HG03196 (cell line): ENCODE data around the gene SFRP2.
A peak's percentile ranks its signal among the peaks of the same experiment; 100 is the strongest.

ENCODE experiments used
- ATAC-seq: cut with Tn5 transposase; IDR thresholded peaks from one replicate; pipeline ENCODE4 v1.9.1; 2021; ENCODE audit not compliant: unreplicated experiment

SFRP2 gene

DNA sequence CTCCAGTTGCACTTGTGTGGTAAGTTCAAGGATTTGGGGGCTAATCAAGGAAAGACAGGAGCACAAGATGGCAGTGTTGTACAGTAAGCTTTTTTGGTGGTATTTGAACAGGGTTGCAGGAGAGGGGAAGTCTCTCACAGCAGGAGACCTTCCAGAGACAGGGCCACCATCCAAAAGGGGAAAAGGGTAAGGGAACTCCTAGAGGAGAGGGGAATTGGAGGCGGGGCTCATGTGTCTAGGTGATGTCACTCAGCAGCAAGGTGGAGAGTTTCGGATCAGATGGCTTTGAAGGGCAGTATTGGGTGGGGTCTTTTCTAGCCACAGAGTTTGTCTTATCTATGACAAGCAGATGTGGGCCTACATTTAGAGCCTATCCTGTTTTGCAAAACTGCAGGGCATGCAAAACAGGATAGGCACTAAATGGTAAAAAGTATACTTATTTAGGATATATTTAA is 15.6 kb downstream of the SFRP2 start:
- ATAC-seq = no peak

DNA sequence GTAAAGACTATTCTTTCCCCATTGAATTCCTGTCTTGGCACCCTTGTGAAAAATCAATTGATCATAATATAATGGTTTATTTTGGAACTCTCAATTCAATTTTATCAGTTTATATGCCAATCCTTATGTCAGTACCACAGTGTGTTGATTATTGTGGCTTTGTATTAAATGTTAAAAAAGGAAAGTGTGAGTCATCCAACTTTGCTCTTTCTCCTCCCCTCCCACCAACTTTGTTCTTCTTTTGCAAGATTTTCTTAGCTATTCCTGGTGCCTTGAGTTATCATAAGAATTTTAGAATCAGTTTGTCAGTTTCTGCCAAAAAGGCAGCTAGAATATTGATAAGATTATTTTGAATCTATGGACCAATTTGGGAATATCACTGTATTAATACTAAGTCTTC is 17.8 kb downstream of the SFRP2 start:
- ATAC-seq = no peak

DNA sequence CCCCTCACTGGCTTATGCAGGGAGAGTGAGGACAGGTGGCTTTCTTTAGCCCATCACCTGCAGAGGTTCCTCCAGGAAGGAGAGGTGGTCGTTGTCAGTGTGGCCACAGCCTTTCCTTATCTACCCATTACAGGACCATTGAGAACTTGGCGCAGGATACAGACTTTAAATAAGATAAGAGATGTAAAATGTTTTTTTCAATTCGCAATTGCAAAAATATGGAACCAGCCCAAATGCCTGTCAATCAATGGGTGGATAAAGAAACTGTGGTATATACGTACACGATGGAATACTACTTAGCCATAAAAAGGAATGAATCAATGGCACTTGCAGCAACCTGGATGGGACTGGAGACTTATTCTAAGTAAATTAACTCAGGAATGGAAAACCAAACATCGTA is 22.1 kb downstream of the SFRP2 start:
- ATAC-seq = no peak

DNA sequence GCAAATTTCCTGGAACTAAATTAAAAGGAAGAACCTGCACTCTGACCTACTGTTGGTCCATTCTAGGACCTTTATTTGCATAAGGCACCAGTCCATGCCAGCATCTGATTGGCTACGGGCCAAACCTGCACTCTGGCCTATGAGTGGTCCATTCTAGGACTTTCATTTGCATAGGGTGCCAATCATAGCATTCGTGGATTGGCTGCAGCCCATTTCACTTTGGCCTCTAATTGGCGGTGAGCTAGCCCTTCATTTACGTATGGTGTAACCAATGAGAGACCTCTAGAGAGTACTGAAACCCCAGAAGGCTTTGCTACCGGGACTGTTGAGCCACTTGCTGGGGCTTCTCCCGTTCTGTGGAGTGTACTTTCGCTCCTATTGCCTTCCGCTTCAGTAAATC is 23.0 kb downstream of the SFRP2 start:
- ATAC-seq = no peak

DNA sequence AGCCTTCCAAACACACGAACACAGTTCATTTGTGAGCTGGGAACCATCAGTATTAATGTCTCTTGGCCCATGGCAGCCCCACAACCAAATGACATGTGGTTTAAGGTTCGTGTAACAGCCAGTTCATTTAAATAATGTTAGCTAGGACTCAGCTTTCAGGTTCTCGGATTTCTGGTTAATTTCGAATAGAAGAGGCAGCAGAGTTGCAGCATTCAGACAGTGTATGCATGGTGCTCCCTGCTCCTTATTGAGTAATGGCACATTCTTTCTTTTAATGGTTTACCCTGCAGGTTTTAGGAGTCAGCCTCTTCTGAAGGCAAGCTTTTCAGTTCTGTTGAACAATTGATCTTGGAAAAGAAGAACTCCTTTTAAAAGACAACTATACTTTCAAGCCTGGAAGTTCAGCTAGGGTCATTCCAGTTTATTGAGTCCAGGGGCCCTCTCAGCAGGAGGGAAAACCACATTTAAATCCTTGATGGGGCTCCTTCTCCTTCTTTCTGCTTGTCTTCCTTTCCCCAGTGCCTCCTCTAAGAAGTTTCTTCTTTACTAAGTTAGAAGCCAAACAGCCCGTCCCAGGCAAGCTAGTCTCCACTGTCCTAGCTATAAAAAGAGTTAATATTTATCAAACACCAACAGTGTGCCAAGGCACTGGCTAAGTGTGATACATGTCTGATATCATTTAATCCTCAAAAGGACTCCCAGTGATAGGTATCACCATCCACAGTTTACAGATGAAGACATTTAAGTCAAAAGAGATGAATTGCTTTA is 24.1 kb downstream of the SFRP2 start:
- no peak for ATAC-seq

DNA sequence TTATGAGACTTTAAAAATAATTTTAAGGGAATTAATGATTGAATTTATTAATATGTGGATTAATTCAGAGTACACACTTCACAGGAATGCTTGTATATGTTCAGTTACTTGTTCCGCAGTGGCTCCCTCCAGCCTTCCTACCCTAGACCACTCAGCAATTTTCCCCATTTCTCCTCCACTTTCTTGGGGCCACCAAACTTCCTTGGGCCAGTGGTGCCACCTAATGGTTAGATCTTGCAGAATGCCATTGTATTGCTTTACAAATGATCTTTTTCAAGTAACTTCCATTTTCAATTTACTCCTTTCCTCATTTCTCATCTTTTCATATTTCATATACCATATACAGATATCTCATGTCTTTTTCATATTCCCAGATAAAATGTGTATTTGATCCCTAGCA is 25.5 kb downstream of the SFRP2 start:
- ATAC-seq = no peak

DNA sequence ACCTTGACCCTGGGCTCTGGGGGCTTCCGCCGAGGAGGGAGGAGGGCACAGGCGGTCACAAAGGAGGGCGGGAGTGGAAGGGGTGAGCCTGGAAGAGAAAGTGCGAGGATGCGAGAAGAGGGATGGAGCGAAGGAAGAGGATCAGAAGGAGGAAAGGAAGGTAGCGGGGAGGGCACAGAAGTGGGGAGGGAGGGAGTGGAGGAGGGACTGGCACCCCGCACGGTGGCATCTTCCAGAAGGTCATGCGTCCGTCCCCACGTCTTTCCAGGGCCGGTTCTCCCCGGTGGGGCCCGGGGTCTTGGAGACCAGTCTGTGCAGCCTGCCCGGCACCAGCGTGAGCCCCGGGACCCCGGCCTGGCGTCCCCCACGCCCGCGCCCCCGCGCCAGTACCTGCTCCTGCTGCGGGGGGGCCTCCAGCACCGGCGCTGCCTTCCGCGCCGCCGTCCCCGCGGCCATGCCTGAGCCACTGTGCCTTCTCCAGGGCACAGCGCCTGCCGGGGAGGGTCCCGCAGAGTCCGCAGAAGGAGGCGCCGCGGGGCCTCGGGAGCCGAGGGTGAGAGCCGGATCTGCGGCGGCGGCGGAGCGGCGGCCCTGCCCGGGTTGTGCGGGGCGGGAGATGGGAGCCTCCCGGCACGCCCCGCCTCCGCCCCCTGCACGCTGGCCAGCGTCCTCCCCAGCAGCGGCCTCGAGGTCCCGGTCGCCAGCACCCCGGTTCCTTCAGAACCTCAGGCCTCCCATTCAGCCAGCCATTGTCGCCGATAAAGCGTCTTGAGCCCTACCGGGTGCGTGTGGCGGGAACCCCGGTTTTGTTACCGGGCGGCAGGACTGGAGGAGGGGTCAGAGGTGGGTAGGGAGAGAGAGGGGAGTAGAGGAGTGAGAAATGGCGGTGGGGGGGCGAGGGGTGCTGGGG is 29.2 kb downstream of the SFRP2 start, which contains the start of gene RNF175:
Gene RNF175, minus strand, starts transcription at position 618 of the 910 bp plus-strand sequence. Its CDS starts 162 bp downstream, at position 456.
- no peak for ATAC-seq

DNA sequence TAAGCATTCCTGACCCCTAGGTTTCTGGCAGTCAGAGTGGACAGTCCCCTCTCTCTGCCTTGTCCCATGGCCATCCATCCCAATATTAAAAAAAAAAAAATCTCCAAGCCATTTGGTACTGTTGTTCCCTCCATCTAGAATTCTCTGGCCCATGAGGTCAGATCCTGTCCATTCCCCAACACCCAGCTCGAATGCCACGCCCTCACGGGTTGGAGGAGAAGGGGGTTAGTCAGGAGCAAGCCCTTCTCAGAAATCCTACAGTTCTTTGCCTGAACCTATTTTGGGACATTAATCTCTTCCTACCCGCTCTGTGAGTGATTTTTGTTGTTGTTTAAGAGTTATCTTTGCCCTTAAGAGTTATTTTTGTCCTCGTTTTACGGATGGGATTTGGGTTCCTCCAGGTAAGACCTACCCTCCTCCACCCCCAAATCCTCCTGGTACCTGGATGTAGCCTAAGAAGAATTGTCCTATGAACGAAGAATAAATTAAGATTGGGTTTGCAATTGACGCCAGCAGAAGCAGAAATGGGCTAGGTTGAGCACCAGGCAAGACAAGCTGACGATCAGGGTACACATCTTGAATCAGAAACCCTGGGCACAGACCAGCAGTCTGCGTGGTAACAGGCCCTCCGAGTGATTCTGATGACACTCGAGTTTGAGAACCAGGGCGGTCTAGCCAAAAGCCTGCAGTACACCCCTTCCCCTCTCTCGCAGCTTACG is 30.0 kb downstream of the SFRP2 start:
- ATAC-seq = no peak

DNA sequence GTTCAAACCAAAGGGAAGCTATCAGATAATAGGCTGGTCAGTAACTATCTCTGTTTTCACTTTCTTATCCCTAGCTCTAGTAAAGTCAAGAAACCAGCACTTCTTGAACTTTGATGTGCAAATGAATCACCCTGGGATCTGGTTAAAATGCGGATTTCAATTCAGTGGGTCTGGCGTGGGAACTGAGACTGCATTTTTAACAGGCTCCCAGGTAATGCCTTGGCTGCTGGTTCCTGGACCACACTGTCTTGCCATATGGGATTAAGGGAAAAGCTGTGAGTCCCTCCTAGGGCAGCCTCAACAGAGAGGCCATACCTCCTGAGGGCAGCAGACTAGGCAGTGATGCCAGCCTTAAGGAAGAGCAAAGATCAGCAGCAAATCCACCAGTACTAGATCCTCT is 30.7 kb downstream of the SFRP2 start:
- ATAC-seq = no peak

DNA sequence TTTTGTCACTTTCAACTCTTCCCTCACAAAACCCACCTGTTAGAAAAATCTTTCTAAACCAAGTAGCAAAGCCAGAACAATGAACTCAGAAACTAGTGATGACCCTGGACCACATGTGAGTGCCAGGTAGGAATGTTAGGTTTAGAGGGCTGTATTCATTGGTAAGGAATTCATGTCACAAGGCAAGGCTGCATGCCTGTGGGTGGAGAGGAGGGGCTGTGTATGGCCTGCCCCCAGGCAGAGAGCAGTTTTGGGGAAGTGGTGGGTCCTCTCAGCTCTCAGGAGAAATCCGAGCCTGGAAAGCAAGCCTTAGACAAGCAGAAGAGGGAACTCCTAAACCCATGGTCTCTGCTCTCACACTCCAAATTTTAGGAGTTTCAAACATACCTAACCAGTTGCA is 31.5 kb downstream of the SFRP2 start:
- ATAC-seq = no peak

DNA sequence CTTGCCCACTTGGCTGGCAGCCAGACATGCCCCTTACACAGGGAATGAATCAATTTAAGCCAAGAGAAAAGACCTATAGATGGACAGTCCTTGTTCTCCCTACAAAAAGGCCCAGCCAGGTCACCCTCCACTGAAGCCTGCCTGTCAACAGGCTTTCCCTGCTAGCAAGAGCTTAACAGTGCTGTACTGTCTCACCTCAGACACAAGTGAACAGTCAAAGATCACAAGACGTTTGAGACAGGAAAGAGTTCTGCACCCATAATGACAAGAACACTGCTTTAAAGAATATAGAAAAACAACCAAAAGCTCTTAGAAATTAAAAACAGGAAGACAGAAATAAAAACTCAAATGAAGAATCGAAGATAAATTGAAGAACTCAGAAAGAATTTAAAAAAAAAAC is 33.7 kb downstream of the SFRP2 start:
- no peak for ATAC-seq

DNA sequence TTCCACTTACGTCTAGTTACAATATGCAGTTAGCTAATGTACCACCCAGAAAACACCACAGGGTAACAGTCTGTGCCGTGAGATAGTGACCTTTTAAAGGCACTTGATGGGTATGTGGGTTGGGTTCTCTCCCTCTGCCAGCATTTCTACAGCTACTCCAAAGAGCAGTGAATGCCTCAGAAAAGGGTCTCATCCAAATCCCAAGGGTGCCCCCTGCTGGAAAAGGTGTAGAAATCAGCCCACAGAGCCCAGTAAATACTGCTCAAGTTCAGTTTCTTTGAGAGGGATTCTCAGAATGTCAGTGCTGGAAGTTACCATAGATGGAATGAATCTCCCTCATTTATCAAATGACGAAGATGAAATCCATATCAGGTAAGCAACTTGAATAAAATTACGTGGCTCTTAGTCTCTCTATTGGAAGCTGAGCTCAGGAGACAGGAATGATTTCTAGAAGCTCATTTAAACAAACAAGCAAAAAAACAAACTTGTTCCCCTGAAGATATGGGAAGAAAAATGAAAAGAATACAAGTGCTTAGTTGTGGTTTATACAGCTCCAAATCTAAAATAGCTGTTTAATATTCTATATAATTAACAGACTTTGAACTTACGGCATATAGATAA is 38.6 kb downstream of the SFRP2 start:
- ATAC-seq = peak; percentile 63

DNA sequence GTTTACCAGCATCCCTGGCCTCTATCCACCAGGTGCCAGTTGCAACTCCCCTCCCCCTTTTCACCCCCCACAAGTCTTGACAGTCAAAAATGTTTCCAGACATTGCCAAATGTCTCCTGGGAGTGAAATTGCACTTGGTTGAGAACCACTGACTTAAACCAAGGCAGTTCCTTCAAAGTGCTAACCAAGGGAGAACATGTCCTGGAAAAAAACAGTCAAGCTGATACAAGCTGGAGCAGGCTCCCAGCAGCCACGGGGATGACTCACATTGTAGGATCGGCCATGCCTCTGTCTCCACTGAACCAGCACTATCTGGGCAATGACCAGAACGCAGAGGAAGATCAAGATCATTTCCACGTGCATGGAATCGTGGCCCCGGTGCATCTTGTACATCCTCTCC is 40.5 kb downstream of the SFRP2 start:
- ATAC-seq = no peak

DNA sequence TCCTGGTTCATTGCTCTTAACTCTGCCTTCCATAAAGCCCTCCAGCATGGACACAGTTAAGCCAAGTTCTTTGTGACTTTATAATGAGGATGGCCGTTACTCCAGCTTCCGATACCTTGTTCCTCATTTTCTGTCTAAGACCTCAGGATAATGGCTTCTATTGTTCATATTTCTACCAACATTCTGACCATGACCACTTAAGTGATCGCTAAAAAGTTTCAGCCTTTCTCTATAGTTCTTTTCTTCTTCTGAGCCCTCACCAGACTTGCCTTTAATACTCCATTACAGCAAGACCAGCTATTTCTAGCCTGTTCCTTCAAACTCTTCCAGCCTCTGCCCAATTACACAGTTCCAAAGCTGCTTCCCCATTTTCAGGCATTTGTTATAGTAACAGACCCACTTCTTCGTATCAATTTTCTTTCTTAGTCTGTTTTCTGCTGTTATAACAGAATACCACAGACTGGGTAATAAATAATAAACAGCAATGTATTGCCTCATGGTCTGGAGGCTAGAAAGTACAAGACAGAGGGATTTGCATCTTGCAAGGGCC is 41.4 kb downstream of the SFRP2 start:
- no peak for ATAC-seq

DNA sequence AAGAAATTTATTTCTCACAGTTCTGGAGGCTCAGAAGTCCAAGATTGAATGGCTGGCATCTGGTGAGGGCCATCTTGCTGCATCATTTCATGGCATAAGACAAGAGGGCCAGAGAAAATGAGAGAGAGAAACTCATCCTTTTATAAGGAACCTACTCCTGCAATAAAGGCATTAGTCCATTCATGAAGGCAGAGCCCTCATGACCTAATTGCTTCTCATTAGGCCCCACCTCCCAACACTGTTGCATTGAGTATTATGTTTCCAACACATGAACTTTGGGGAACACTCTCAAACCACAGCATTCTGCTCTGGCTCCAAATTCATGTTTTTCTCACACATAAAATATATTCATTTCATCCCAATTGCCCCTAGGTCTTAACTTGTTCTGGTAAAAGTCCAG is 43.2 kb downstream of the SFRP2 start:
- no peak for ATAC-seq

DNA sequence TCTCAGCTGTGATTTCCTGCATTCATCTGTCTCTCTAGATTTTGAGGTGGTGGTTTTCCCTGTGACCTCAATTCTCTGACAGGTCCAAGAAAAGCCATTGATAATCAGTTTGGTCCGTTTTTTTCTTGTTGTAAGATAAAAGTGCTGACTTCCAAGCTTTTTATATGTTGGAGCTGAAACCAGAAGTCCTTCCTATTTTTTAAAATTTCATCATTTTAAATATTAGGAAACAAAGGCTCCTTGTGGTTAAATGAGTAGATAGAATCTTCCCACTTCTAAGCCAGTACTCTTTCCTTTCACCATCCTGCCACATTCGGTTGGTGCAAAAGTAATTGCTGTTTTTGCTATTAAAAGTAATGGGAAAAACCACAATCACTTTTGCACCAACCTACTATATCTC is 47.3 kb downstream of the SFRP2 start:
- no peak for ATAC-seq

DNA sequence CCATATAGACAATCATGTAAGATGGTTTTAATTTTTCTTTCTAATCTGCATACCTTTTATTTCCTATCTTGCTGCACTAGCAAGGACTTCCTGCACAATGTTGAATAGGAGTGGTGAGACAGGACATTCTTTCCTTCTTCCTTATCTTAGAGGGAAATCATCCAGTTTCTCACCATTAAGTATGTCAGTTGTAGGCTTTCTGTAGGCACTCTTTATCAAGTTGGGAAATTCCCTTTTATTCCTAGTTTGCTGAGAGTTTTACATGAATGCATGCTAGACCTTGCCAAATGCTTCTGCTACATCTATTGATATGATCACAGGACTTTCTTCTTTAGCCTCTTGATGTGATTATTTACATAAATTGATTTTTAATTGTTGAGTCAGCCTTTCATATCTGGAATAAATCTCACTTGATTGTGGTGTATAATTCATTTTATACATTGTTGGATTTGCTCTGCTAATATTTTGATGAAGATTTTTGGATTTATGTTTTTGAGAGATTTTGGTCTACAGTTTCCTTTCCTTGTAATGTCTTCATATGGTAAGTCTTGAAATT is 52.9 kb downstream of the SFRP2 start:
- ATAC-seq = no peak

DNA sequence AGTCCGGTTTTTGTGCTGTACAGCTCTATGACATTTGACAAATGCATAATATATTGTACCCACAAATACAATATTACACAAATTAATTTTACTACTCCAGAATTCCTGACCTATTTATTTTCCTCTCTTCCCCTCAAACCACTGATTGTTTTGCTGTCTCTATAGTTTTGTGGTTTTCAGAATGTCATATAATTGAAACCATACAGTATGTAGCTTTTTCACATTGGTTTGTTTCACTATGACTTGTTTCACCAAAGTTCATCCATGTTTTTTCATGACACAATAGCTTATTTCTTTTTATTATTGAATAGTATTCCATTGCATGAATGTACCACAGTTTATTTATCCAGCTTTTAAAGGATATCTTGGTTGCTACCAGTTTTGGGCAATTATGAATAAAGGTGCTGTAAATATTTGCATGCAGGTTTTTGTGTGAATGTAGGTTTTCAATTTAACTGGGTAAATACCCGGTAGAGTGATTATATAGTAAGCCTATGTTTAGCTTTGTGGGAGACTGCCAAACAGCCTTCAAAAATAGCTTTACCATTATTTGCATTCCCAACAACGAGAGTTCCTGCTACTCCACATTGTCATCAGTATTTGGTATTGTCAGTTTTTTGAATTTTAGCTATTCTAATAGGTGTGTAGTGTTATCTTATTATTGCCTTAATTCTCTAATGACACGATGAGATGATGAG is 55.0 kb downstream of the SFRP2 start:
- peak; percentile 73 for ATAC-seq

DNA sequence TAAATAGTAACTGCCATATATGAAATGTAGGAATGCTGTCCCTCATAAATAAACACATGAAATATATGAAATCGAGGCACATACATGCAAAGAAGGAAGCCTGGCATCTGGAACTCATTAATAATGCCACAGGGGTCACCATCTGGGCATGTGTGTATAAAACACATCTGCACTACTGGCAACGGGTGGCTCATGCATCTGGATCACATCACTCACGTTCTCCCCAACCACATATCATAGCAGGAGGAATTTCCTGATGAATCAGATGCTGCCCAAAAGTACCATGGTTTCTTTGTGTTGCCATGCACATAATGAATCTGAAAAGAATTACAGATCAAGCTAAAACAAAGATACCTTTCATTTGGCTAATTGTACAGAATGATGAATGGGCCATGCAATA is 57.6 kb downstream of the SFRP2 start:
- ATAC-seq = no peak
